ENCODE results near the gene GGTA1.
A peak's percentile ranks its signal among the peaks of the same experiment; 100 is the strongest.

The GGTA1 gene

DNA sequence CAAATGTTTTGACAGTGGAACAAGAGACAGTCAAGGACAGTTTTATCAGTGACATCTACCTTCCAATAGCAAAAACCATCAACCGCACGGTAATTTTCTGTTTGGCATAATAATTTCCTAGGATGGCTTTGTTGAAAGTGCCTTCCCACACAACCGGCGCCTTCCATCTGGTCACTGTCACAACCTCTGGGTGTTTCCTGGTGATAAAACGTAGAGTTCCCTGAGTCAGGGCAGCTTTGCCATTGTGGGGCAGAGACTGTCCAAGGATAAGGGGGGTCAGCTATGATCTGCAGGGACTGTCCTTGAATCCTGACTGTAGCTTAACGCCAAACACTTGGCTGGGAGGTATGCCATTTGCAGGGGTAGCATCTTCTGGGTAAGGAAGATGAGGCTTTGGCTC is 47.6 kb downstream of the GGTA1 start:
- no peak overlapping the region for H3K4me3 ChIP-seq (ENCODE audit: low read depth, low read length)
- DNase-seq (ENCODE audit: low read depth) = no peak
- TF ChIP-seq, protein P1, sequence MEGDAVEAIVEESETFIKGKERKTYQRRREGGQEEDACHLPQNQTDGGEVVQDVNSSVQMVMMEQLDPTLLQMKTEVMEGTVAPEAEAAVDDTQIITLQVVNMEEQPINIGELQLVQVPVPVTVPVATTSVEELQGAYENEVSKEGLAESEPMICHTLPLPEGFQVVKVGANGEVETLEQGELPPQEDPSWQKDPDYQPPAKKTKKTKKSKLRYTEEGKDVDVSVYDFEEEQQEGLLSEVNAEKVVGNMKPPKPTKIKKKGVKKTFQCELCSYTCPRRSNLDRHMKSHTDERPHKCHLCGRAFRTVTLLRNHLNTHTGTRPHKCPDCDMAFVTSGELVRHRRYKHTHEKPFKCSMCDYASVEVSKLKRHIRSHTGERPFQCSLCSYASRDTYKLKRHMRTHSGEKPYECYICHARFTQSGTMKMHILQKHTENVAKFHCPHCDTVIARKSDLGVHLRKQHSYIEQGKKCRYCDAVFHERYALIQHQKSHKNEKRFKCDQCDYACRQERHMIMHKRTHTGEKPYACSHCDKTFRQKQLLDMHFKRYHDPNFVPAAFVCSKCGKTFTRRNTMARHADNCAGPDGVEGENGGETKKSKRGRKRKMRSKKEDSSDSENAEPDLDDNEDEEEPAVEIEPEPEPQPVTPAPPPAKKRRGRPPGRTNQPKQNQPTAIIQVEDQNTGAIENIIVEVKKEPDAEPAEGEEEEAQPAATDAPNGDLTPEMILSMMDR (IDR thresholded peaks at IDR 0.05; ENCODE audit: low read depth, low read length, missing control alignments) = no peak

DNA sequence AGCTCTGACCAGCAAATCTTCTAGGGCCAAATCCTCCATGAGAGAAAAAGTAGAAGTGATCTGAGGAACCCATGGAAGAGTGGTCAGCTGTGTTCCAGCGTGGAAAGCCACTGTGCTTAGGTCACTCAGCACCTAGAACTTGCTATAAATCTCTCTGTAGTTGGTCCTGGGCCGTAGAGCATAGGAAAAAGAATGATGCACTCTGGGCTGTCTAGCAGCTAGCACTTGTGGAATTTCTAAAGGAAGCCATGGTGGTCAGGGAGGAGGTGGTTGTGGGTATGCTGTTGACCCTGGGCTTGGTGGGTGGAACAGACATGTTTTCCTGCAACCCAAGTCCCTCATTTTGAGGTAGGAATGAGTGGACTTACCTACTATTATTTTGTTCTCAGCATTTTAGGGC is 48.1 kb downstream of the GGTA1 start:
- TF ChIP-seq, protein P1 (IDR thresholded peaks at IDR 0.05; ENCODE audit: low read depth, low read length, missing control alignments) = no peak
- DNase-seq (ENCODE audit: low read depth) = no peak

DNA sequence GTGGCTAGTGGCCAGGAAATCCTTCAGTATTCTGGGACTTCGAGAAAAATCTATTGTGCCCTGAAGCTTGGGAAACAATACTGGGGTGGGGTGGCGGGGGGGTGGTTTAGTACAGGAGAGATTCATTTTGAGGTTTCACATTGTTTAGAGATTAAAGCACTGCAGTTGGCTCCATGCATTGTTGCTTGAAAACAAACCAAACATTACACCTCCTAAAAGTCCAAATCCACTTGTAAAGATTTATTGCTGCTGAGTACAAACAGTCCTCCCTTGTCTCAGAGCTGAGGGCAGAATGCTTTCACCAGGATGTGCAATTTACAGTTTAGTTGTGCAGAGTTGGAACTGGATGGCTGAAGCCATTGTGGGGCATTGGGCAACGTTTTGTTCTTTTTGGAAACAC is 49.4 kb downstream of the GGTA1 start:
- H3K4me3 ChIP-seq (ENCODE audit: low read depth, low read length) = no peak overlapping the region
- TF ChIP-seq, protein P1 (IDR thresholded peaks at IDR 0.05; ENCODE audit: low read depth, low read length, missing control alignments) = no peak
- DNase-seq (ENCODE audit: low read depth) = no peak

More for the DNA sequence above, 48.1 kb downstream of the GGTA1 start:
- no peak overlapping the region for H3K4me3 ChIP-seq (ENCODE audit: low read depth, low read length)

DNA sequence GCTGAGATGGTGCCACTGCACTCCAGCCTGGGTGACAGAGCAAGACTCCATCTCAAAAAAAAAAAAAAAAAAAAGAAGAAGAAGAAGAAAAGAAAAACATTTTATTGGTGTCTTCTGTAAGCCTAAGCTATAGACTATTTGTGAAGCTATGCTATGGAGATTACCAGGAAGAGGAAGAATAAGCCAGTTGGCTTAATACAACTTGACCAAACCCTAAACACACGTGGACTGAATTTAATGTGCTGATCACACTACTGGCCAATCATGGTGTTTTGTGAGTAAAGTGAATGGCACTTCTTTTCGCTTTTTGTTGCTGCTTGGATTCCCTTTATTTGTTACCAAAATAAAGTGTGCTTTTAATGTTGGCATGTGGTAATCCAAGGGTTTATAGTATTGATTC is 49.9 kb downstream of the GGTA1 start:
- TF ChIP-seq, protein P1 (IDR thresholded peaks at IDR 0.05; ENCODE audit: low read depth, low read length, missing control alignments) = no peak
- DNase-seq (ENCODE audit: low read depth) = no peak

DNA sequence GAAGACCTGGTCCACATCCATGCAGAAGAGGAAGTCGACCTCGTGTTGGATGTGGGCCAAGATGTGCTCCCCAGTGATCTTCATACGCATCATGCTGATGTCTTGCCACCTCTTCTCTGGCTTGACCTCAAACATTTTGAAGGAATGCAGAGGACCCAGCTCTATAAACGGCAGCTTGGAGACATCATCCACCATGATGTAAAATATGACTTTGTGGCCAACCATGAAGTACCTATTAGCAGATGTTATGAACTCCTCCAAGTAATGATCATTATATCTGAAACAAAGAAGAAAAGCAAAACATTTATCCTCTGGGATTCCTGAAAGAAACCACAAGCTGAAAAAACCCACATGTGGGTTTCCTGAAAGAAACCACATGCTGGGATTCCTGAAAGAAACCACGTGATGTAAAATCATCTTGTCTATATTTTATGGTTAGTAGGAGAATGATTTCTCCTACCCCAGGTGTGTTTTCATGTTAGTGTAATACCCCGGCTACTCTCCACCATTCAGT is 52.3 kb downstream of the GGTA1 start:
- no peak overlapping the region for H3K4me3 ChIP-seq (ENCODE audit: low read depth, low read length)
- DNase-seq (ENCODE audit: low read depth) = no peak
- TF ChIP-seq, protein P1 (IDR thresholded peaks at IDR 0.05; ENCODE audit: low read depth, low read length, missing control alignments) = no peak

More for the DNA sequence above, 49.9 kb downstream of the GGTA1 start:
- H3K4me3 ChIP-seq (ENCODE audit: low read depth, low read length) = no peak overlapping the region

DNA sequence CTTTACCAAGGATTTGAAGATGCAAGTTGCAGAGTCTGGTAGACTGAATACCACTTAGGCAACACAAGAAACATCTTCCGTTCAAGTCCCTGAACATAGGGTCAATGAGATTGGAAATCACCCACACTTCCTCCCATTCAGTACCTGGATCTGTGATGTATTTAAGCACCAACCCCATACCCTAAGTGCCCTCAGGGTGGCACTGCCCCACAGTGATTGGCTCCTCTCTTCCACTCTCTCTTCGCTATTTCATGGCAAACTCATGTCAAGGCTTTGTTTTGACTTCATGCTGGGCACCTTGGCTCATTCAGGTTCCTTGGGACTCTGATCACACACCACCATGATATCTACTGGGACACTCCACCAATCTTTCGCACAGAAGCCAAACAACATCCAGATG is 53.7 kb downstream of the GGTA1 start:
- no peak overlapping the region for H3K4me3 ChIP-seq (ENCODE audit: low read depth, low read length)

DNA sequence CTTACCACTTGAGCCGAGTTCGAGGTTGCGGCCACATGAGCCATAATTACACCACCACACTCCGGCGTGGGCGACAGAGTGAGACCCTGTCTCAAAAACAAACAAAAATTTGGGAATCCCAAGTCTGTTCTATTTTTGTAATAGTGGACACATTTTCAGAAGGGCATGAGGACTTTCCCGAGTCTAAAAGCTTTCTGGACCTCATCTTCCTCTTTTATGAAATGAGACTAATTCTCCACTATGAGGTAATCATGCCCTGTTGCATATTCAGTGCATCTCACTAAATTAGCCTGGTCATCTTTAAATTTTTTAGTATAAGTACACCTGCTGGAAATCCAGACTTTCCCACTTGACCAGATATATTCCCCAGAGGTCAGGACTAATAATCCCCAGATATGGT is 55.7 kb downstream of the GGTA1 start:
- no peak overlapping the region for H3K4me3 ChIP-seq (ENCODE audit: low read depth, low read length)
- no peak for DNase-seq (ENCODE audit: low read depth)
- TF ChIP-seq, protein P1 (IDR thresholded peaks at IDR 0.05; ENCODE audit: low read depth, low read length, missing control alignments) = no peak

More for the DNA sequence above, 53.7 kb downstream of the GGTA1 start:
- no peak for DNase-seq (ENCODE audit: low read depth)
- TF ChIP-seq, protein P1 (IDR thresholded peaks at IDR 0.05; ENCODE audit: low read depth, low read length, missing control alignments) = peak; percentile 38

All from GM12864 (cell line).